HCT116 (cell line): ENCODE data around the gene KMT2C. TPM values are rescaled to one million over a fixed set of nuclear protein-coding genes. Genes with fewer than 3 reads are reported as not detected.
A peak's percentile ranks its signal among the peaks of the same experiment; 100 is the strongest.
"Not testable (repeated sequence)": the region's sequence is repeated elsewhere in the genome, so short reads cannot be mapped to it uniquely, and the experiment has no call there.

ENCODE experiments used
- ATAC-seq: fragments of 200-7000 bp; cut with Tn5 transposase; 2 replicates; pipeline ENCODE4 v1.9.1; 2020; ENCODE audit warnings: mild to moderate bottlenecking, moderate library complexity
- BruUV-seq: library from RNA; stranded (reverse); fragments of 400-500 nt; replicated peaks from 2 replicates; lab custom pipeline; 2021; lab: Mats Ljungman, UMichigan
- CTCF ChIA-PET: fragments of 300-600 bp; sonication (Branson Sonifier 250); formaldehyde crosslinking; loops from one replicate; lab custom pipeline; 2021; ENCODE audit warnings: antibody characterized with exemption; lab: Charles Lee
- POLR2A ChIA-PET: fragments of 300-600, 350-600 bp; sonication (Branson Sonifier 250); formaldehyde crosslinking; loops from one replicate; lab custom pipeline; 2021; ENCODE audit warnings: antibody characterized with exemption; lab: Charles Lee
- RAD21 ChIA-PET, 2 experiments: fragments of 300-600 bp; sonication (Branson Sonifier 250); formaldehyde crosslinking; loops; one replicate each; lab custom pipeline; 2023; ENCODE audit warnings: low total read pairs in 2 of 2; ENCODE audit not compliant: uncharacterized antibody in 2 of 2, unreplicated experiment in 2 of 2, low non-redundant PET in 1 of 2; lab: Charles Lee
- DNase-seq: peaks from one replicate; pipeline ENCODE4 v3.0.0-alpha.2; 2010; ENCODE audit warnings: low read depth, low spot score
- H2AFZ ChIP-seq: fragments of 200-600 bp; shearing (Covaris generic), sonication (generic); 2 replicates; pipeline ENCODE4 v1.6.1; 2017; ENCODE audit warnings: low read depth, mixed run types, mixed read lengths, antibody characterized with exemption, low read length; ENCODE audit not compliant: poor library complexity, severe bottlenecking
- H3K27ac ChIP-seq: 2 replicates; pipeline ENCODE4 v1.5.1; 2012; ENCODE audit warnings: low read depth, low read length
- H3K27me3 ChIP-seq: fragments of 200-600 bp; sonication (generic); 2 replicates; pipeline ENCODE4 v1.6.1; 2016; ENCODE audit warnings: mixed run types, low read length, mixed read lengths; ENCODE audit not compliant: insufficient read depth
- H3K36me3 ChIP-seq, 2 experiments: fragments of 200-500 bp in 1 of 2; fragments of 200-600 bp in 1 of 2; sonication (Bioruptor generic) in 1 of 2; sonication (generic) in 1 of 2; 2 replicates each; pipeline versions ENCODE4 v1.5.1 to v1.6.1; 2014 to 2016; ENCODE audit warnings: low read length in 2 of 2, inconsistent platforms in 1 of 2, mixed read lengths in 1 of 2, mixed run types in 1 of 2; ENCODE audit not compliant: insufficient read depth in 2 of 2, control insufficient read depth in 1 of 2
- H3K4me1 ChIP-seq, 2 experiments: fragments of 200-600 bp in 1 of 2; sonication (generic) in 1 of 2; 2 replicates each; pipeline versions ENCODE4 v1.5.1 to v1.6.1; 2012 to 2017; ENCODE audit warnings: low read length in 2 of 2, inconsistent platforms in 1 of 2, mild to moderate bottlenecking in 1 of 2, mixed read lengths in 1 of 2, mixed run types in 1 of 2, moderate library complexity in 1 of 2; ENCODE audit not compliant: insufficient read depth in 2 of 2, control insufficient read depth in 1 of 2
- H3K4me2 ChIP-seq: fragments of 200-600 bp; sonication (generic); 2 replicates; pipeline ENCODE4 v1.6.1; 2017; ENCODE audit warnings: mixed run types, low read length, mixed read lengths
- H3K4me3 ChIP-seq, 2 experiments: fragments of 200-600 bp in 1 of 2; sonication (generic) in 1 of 2; replicated peaks in 1 of 2; 2 replicates each; pipeline ENCODE4 v1.5.1; 2011 to 2016; ENCODE audit warnings: low read length in 2 of 2, control low read depth in 1 of 2, low read depth in 1 of 2, mild to moderate bottlenecking in 1 of 2, mixed read lengths in 1 of 2, mixed run types in 1 of 2
- H3K79me2 ChIP-seq: fragments of 200-600 bp; sonication (generic); 2 replicates; pipeline ENCODE4 v1.6.1; 2017; ENCODE audit warnings: mild to moderate bottlenecking, mixed run types, low read length, moderate library complexity, mixed read lengths; ENCODE audit not compliant: insufficient read depth
- H3K9ac ChIP-seq: fragments of 200-600 bp; sonication (generic); 2 replicates; pipeline ENCODE4 v1.6.1; 2016; ENCODE audit warnings: low read length, mixed read lengths
- H3K9me2 ChIP-seq: fragments of 200-600 bp; sonication (generic), shearing (Covaris generic); 2 replicates; pipeline ENCODE4 v1.6.1; 2017; ENCODE audit warnings: mixed run types, mild to moderate bottlenecking, moderate library complexity; ENCODE audit not compliant: insufficient read depth
- H3K9me3 ChIP-seq, 2 experiments: fragments of 200-500 bp in 1 of 2; fragments of 200-600 bp in 1 of 2; sonication (Bioruptor generic) in 1 of 2; sonication (generic) in 1 of 2; 2 replicates each; pipeline ENCODE4 v1.6.1; 2014 to 2017; ENCODE audit warnings: low read length in 2 of 2, mixed read lengths in 2 of 2, inconsistent platforms in 1 of 2, low read depth in 1 of 2, mild to moderate bottlenecking in 1 of 2, mixed run types in 1 of 2, moderate library complexity in 1 of 2; ENCODE audit not compliant: control insufficient read depth in 1 of 2, insufficient read depth in 1 of 2
- H4K20me1 ChIP-seq: fragments of 200-600 bp; sonication (generic), shearing (Covaris generic); 2 replicates; pipeline ENCODE4 v1.6.1; 2017; ENCODE audit warnings: mixed run types, mild to moderate bottlenecking, moderate library complexity; ENCODE audit not compliant: insufficient read depth
- CBX3 ChIP-seq: IDR thresholded peaks from 2 replicates; pipeline ENCODE4 v1.6.1; 2012; ENCODE audit warnings: low read depth
- intact Hi-C: fragments of 100-400 bp; cut with micrococcal nuclease; formaldehyde crosslinking; loops from 2 replicates; pipeline ENCODE4 v1.10.0; 2022
- total RNA-seq: library from RNA; stranded (reverse); gene quantifications from one replicate; pipeline ENCODE4 v1.2.1, GENCODE V29; 2021; ENCODE audit not compliant: unreplicated experiment
- TF ChIP-seq, protein P1 (sequence below): IDR thresholded peaks from 2 replicates; pipeline ENCODE4 v1.6.1; 2012; ENCODE audit warnings: low read depth

The KMT2C gene
- total RNA-seq, 1 experiment from 2014 or later = 22.9 TPM

DNA sequence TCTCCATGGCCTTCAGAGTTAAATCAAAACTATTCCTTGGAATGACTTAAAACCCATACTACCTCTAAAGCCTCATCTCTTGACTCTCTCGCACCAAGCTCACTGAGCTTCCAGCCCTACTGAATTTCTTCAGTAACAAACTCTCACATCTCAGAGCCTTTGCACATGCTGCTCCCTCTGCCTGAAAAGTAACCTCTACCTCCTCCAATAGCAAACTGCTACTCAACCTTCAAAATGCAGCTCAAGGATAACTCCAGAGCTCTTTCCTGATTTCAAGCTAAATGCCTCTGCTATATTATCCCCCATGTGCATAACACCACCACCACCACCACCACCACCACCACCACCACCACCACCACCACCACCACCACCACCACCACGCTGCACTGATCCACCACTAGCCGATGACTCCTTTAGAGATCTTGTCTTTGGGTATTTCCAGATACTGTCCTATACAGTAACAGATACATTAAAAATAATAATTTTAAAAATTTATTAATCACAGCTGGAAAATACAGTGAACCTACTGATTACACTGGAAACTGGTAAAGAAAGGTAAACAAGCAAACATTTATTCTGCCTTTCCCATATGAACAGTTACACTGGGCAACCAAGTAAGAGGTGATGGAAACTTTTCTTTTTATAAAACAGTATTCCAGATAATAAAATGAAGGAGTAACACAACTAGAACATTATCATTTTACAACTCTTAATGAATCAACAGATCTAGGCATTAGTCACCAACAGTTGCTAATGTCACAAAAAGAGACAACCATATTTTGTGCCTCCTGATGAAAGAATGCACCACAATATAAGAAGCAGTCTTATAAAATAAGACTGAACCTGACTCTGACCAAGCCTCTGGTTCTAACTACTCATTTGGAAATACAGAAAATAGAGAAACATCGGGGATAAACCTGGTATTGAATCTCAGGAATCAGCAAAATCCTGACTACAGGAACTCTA is 51.3 kb downstream of the KMT2C start:
- not testable (repeated sequence) for ATAC-seq

DNA sequence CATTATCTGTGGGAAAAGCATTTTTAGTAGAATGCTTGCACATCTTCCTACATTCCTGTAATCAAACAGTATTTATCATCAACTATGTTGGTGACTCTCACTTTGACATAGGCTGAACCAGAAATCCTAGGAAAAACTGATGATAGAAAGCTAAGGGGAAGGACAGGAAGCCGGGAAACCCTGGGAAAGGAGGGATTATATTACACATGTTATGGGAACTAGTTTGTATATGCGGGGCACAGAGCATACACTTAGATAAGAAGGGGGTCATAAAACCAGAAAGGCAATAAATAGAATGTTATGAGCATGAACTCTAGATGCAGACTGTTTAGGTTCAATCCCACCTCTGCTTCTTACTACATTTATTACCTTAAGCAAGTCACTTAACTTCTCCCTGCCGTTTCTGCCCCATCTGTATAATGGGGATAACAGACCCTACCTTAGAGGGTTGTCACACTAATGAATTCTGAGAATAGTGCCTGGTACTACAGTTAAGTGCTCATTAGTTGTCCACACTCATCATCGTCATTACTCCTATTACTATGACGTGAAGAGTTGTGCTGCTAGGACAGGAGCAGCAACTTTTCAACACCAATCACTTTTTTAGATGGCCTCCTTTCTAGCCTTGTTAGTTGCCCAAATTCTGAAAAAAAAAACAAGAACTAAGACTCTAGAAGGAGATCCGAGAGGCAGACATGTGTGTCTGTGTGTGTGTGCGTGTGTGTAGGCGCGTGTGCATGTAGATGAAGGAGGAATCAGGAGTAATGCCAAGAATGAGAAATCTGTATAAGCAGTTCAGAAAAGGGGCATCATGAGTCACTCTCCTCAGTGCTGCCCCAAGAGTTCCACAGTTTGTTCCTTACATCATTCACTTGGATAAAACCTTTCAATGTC is 52.2 kb downstream of the KMT2C start:
- Histone ChIP-seq H3K9me3 (no peaks in the 10 kb centered on the region; a peak in 1 of 4 replicates), H3K4me3 (no peak overlapping the region), H3K79me2 (peaks cover 42% of the 10 kb centered on the region), H3K36me3 (no peaks in the 10 kb centered on the region), H2AFZ (no peak overlapping the region), H3K4me1 (peaks cover 11 to 32% of the 10 kb centered on the region in 2 experiments), H3K9ac (no peak overlapping the region), H3K4me2 (no peak overlapping the region), H3K9me2 (no peaks in the 10 kb centered on the region), H4K20me1 (no peaks in the 10 kb centered on the region), H3K27me3 (no peaks in the 10 kb centered on the region), H3K27ac (no peak overlapping the region)
- CTCF ChIA-PET = no interaction called here
- RAD21 ChIA-PET = no interaction called here
- ATAC-seq (0 out of 2 replicates have a peak, but pooled peaks have one; percentile 43), DNase-seq (no peak)
- intact Hi-C loops = no loop called here
- POLR2A ChIA-PET = no interaction called here
- BruUV-seq = no TSS peak
- no peak for TF ChIP-seq CBX3
- TF ChIP-seq, protein P1, sequence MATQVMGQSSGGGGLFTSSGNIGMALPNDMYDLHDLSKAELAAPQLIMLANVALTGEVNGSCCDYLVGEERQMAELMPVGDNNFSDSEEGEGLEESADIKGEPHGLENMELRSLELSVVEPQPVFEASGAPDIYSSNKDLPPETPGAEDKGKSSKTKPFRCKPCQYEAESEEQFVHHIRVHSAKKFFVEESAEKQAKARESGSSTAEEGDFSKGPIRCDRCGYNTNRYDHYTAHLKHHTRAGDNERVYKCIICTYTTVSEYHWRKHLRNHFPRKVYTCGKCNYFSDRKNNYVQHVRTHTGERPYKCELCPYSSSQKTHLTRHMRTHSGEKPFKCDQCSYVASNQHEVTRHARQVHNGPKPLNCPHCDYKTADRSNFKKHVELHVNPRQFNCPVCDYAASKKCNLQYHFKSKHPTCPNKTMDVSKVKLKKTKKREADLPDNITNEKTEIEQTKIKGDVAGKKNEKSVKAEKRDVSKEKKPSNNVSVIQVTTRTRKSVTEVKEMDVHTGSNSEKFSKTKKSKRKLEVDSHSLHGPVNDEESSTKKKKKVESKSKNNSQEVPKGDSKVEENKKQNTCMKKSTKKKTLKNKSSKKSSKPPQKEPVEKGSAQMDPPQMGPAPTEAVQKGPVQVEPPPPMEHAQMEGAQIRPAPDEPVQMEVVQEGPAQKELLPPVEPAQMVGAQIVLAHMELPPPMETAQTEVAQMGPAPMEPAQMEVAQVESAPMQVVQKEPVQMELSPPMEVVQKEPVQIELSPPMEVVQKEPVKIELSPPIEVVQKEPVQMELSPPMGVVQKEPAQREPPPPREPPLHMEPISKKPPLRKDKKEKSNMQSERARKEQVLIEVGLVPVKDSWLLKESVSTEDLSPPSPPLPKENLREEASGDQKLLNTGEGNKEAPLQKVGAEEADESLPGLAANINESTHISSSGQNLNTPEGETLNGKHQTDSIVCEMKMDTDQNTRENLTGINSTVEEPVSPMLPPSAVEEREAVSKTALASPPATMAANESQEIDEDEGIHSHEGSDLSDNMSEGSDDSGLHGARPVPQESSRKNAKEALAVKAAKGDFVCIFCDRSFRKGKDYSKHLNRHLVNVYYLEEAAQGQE = no peak

More for the DNA sequence above, 51.3 kb downstream of the KMT2C start:
- H4K20me1 ChIP-seq, H3K36me3 ChIP-seq, H3K27me3 ChIP-seq, H3K9me3 ChIP-seq, H3K9me2 ChIP-seq, intact Hi-C loops, RAD21 ChIA-PET, H3K27ac ChIP-seq, H3K4me2 ChIP-seq, POLR2A ChIA-PET, H3K9ac ChIP-seq, BruUV-seq, DNase-seq, H2AFZ ChIP-seq, H3K4me3 ChIP-seq, CTCF ChIA-PET: not testable (repeated sequence)
- H3K4me1 ChIP-seq = peaks cover 11 to 32% of the 10 kb centered on the region in 2 experiments
- H3K79me2 ChIP-seq = peaks cover 43% of the 10 kb centered on the region
